CD4-positive, alpha-beta memory T cell (primary cell): ENCODE data around the gene FHIT. TPM values are rescaled to one million over a fixed set of nuclear protein-coding genes. Genes with fewer than 3 reads are reported as not detected.

Experiments
- CTCF ChIA-PET: fragments of 350-600 bp; sonication (Branson Sonifier 250); formaldehyde crosslinking; loops from one replicate; lab custom pipeline; 2021; ENCODE audit warnings: inconsistent platforms; ENCODE audit not compliant: partially characterized antibody; lab: Charles Lee
- POLR2A ChIA-PET: fragments of 350-600 bp; sonication (Branson Sonifier 250); formaldehyde crosslinking; loops from one replicate; lab custom pipeline; 2021; ENCODE audit not compliant: partially characterized antibody; lab: Charles Lee
- DNase-seq, 5 donors: peaks; one replicate each; pipeline versions ENCODE4 v3.0.0 to v3.0.0-alpha.2; 2020 to 2022; ENCODE audit warnings: mixed read lengths in 1 of 5
- H3K27ac ChIP-seq: one replicate; pipeline ENCODE4 v1.7.0; 2013; ENCODE audit warnings: low read depth, low read length
- H3K27me3 ChIP-seq: 2 replicates; pipeline ENCODE4 v1.7.0; 2013; ENCODE audit warnings: mild to moderate bottlenecking, low read length, moderate library complexity; ENCODE audit not compliant: insufficient read depth
- H3K36me3 ChIP-seq: 2 replicates; pipeline ENCODE4 v1.7.0; 2013; ENCODE audit warnings: mild to moderate bottlenecking, low read length, moderate library complexity; ENCODE audit not compliant: insufficient read depth
- H3K4me1 ChIP-seq: 2 replicates; pipeline ENCODE4 v1.7.0; 2013; ENCODE audit warnings: mild to moderate bottlenecking, low read length, moderate library complexity; ENCODE audit not compliant: insufficient read depth
- H3K4me3 ChIP-seq, 2 donors: one replicate each; pipeline ENCODE4 v1.7.0; 2013; ENCODE audit warnings: low read length in 2 of 2, mild to moderate bottlenecking in 1 of 2
- H3K9me3 ChIP-seq, 2 donors: one replicate each; pipeline ENCODE4 v1.7.0; 2013; ENCODE audit warnings: low read length in 2 of 2, control low read depth in 1 of 2; ENCODE audit not compliant: control insufficient read depth in 1 of 2
- H3K27ac Mint-ChIP-seq, 7 donors: one replicate each; pipeline ENCODE4 v1.8.0; 2020 to 2021; ENCODE audit warnings: mixed read lengths in 7 of 7, mild to moderate bottlenecking in 6 of 7, inconsistent platforms in 3 of 7, moderate library complexity in 3 of 7
- H3K27me3 Mint-ChIP-seq, 2 donors: one replicate each; pipeline ENCODE4 v1.8.0; 2020 to 2021; ENCODE audit warnings: mixed read lengths in 2 of 2
- H3K36me3 Mint-ChIP-seq, 2 donors: one replicate each; pipeline ENCODE4 v1.8.0; 2020 to 2021; ENCODE audit warnings: mixed read lengths in 2 of 2, inconsistent platforms in 1 of 2, mild to moderate bottlenecking in 1 of 2
- H3K4me1 Mint-ChIP-seq, 4 donors: one replicate each; pipeline ENCODE4 v1.8.0; 2020 to 2021; ENCODE audit warnings: mixed read lengths in 4 of 4, mild to moderate bottlenecking in 1 of 4
- H3K4me3 Mint-ChIP-seq, 8 donors: one replicate each; pipeline ENCODE4 v1.8.0; 2020 to 2021; ENCODE audit warnings: mixed read lengths in 8 of 8, mild to moderate bottlenecking in 7 of 8, moderate library complexity in 6 of 8, inconsistent platforms in 3 of 8
- H3K9me3 Mint-ChIP-seq, 8 donors: one replicate each; pipeline ENCODE4 v1.8.0; 2020 to 2021; ENCODE audit warnings: mixed read lengths in 8 of 8, mild to moderate bottlenecking in 5 of 8, inconsistent platforms in 3 of 8, moderate library complexity in 1 of 8
- intact Hi-C: fragments of 100-400 bp; cut with micrococcal nuclease; formaldehyde crosslinking; loops from one replicate; pipeline ENCODE4 v1.15.1; 2023
- polyA plus RNA-seq, 2 donors: library from polyadenylated mRNA; unstranded; fragments of 300-500 nt; fragmentation: Illumina TruSeq; gene quantifications; one replicate each; pipeline ENCODE4 v1.2.3, GENCODE V29; 2021
- total RNA-seq, 2 experiments: library from RNA; stranded (reverse); gene quantifications; one replicate each; pipeline ENCODE4 v1.2.3, GENCODE V29; 2021

FHIT gene
- total and polyA plus RNA-seq, 4 experiments from 2014 or later = 8.5 to 58.7 (median 33.2) TPM

GRCh38 chr3:59992578-59992977, 1258.7 kb downstream of the FHIT start:
- DNase-seq = no peak
- H3K27ac Mint-ChIP-seq = peak overlapping the region in 3 of 7 donors; percentile 1 to 50 (median 7)

GRCh38 chr3:59990915-59991314, 1260.3 kb downstream of the FHIT start:
- H3K4me1 Mint-ChIP-seq = peaks cover 33 to 44% (median 40%) of the 10 kb centered on the region in 4 donors
- no peak for DNase-seq
- H3K27ac Mint-ChIP-seq = no peak overlapping the region
- POLR2A ChIA-PET = no interaction called here
- intact Hi-C loops = no loop called here
- Histone ChIP-seq H3K27ac (no peak overlapping the region), H3K27me3 (no peaks in the 10 kb centered on the region), H3K4me1 (peaks cover 39% of the 10 kb centered on the region), H3K9me3 (no peaks in the 10 kb centered on the region), H3K36me3 (no peaks in the 10 kb centered on the region), H3K4me3 (no peak overlapping the region)
- peaks cover 0 to 4% (median 0%) of the 10 kb centered on the region in 8 donors for H3K9me3 Mint-ChIP-seq
- H3K4me3 Mint-ChIP-seq = no peak overlapping the region
- no peaks in the 10 kb centered on the region for H3K27me3 Mint-ChIP-seq
- CTCF ChIA-PET = no interaction called here
- peaks cover 2 to 14% of the 10 kb centered on the region in 2 donors for H3K36me3 Mint-ChIP-seq

More at GRCh38 chr3:59992578-59992977, 1258.7 kb downstream of the FHIT start:
- Mint-ChIP-seq H3K9me3 (peaks cover 0 to 4% (median 0%) of the 10 kb centered on the region in 8 donors), H3K4me1 (peaks cover 39 to 54% (median 49%) of the 10 kb centered on the region in 4 donors), H3K27me3 (no peaks in the 10 kb centered on the region), H3K4me3 (no peak overlapping the region), H3K36me3 (peaks cover 2 to 14% of the 10 kb centered on the region in 2 donors)
- H3K9me3 ChIP-seq = no peaks in the 10 kb centered on the region
- peaks cover 45% of the 10 kb centered on the region for H3K4me1 ChIP-seq
- H3K27me3 ChIP-seq = no peaks in the 10 kb centered on the region
- POLR2A ChIA-PET = interaction anchor here (0.8 to 3.6 kb wide), 2 partner anchors 14 to 18 kb away, joined by 3 to 17 read pairs; no protein-coding TSS in a partner anchor
- no peak overlapping the region for H3K4me3 ChIP-seq
- CTCF ChIA-PET = no interaction called here
- no peak overlapping the region for H3K27ac ChIP-seq
- intact Hi-C loops = no loop called here
- no peaks in the 10 kb centered on the region for H3K36me3 ChIP-seq

- no peaks in the 10 kb centered on the region for H3K36me3 ChIP-seq
- CTCF ChIA-PET = no interaction called here
- Mint-ChIP-seq H3K4me3 (peak overlapping the region in 3 of 8 donors; percentile 1 to 63 (median 31)), H3K27me3 (no peaks in the 10 kb centered on the region), H3K4me1 (peaks cover 44 to 71% (median 59%) of the 10 kb centered on the region in 4 donors), H3K36me3 (peaks cover 0 to 8% of the 10 kb centered on the region in 2 donors), H3K9me3 (peaks cover 0 to 4% (median under 1%) of the 10 kb centered on the region in 8 donors), H3K27ac (peak overlapping the region in 4 of 7 donors; percentile 14 to 52 (median 19))
- H3K27me3 ChIP-seq = no peaks in the 10 kb centered on the region
- no peaks in the 10 kb centered on the region for H3K9me3 ChIP-seq
- intact Hi-C loops = no loop called here
- H3K4me3 ChIP-seq = no peak overlapping the region
- DNase-seq = peak in 1 of 5 donors; percentile 11
- H3K27ac ChIP-seq = no peak overlapping the region
- POLR2A ChIA-PET = interaction anchor here (0.9 to 3.1 kb wide), 2 partner anchors 28 to 35 kb away, joined by 4 to 11 read pairs; no protein-coding TSS in a partner anchor
- peaks cover 53% of the 10 kb centered on the region for H3K4me1 ChIP-seq
Measured at GRCh38 chr3:59982510-59982909, 1268.7 kb downstream of the FHIT start.

DNA sequence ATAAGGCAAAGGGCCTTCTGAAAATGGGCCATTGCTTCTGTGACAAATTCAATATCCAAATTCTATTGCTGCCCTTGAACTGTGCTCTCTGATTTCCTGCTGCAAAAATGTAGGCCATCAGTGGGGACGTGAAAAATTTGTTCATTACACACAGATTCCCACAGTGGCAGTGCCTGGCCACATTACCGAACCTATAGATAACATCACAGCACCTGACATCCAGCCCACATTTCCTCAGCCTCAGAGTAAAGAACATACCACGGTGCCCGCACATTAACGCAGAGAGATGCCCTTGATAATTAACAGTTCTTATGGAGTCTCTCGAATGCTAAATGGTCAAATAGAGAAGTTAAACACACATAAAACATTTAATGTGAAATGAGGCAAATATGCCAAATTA, 1269.9 kb downstream of the FHIT start:
- no peaks in the 10 kb centered on the region for H3K27me3 ChIP-seq
- ChIA-PET CTCF (no interaction called here), POLR2A (interaction anchor here (3.1 kb wide), 1 partner anchor 29 kb away, joined by 11 read pairs; no protein-coding TSS in a partner anchor)
- no peak overlapping the region for H3K4me3 ChIP-seq
- peak overlapping the region in 7 of 8 donors; percentile 5 to 57 (median 47) for H3K4me3 Mint-ChIP-seq
- H3K36me3 Mint-ChIP-seq = peaks cover 0 to 8% of the 10 kb centered on the region in 2 donors
- peak; percentile 28 to 42 (median 38) for DNase-seq
- H3K27me3 Mint-ChIP-seq = no peaks in the 10 kb centered on the region
- no peaks in the 10 kb centered on the region for H3K9me3 ChIP-seq
- peak overlapping the region; percentile 3 to 86 (median 49) for H3K27ac Mint-ChIP-seq
- no peaks in the 10 kb centered on the region for H3K36me3 ChIP-seq
- peaks cover 47 to 71% (median 59%) of the 10 kb centered on the region in 4 donors for H3K4me1 Mint-ChIP-seq
- intact Hi-C loops = no loop called here
- H3K27ac ChIP-seq = no peak overlapping the region
- H3K4me1 ChIP-seq = peaks cover 53% of the 10 kb centered on the region
- H3K9me3 Mint-ChIP-seq = peaks cover 0 to 4% (median under 1%) of the 10 kb centered on the region in 8 donors

GRCh38 chr3:59980576-59980975, 1270.7 kb downstream of the FHIT start:
- ChIA-PET CTCF (no interaction called here), POLR2A (no interaction called here)
- Histone ChIP-seq H3K27ac (no peak overlapping the region), H3K4me3 (no peak overlapping the region), H3K36me3 (no peaks in the 10 kb centered on the region), H3K4me1 (peaks cover 46% of the 10 kb centered on the region), H3K27me3 (no peaks in the 10 kb centered on the region), H3K9me3 (no peaks in the 10 kb centered on the region)
- H3K4me1 Mint-ChIP-seq = peaks cover 40 to 71% (median 54%) of the 10 kb centered on the region in 4 donors
- peak overlapping the region in 3 of 8 donors; percentile 27 to 57 (median 40) for H3K4me3 Mint-ChIP-seq
- peak overlapping the region in 6 of 7 donors; percentile 7 to 72 (median 44) for H3K27ac Mint-ChIP-seq
- intact Hi-C loops = no loop called here
- no peak for DNase-seq
- H3K9me3 Mint-ChIP-seq = peaks cover 0 to 4% (median under 1%) of the 10 kb centered on the region in 8 donors
- H3K27me3 Mint-ChIP-seq = no peaks in the 10 kb centered on the region
- H3K36me3 Mint-ChIP-seq = peaks cover 0 to 8% of the 10 kb centered on the region in 2 donors

GRCh38 chr3:59979542-59979941, 1271.7 kb downstream of the FHIT start:
- Mint-ChIP-seq H3K36me3 (peaks cover 0 to 5% of the 10 kb centered on the region in 2 donors), H3K4me3 (peak overlapping the region in 2 of 8 donors; percentile 4 to 57), H3K9me3 (peaks cover 0 to 4% (median 0%) of the 10 kb centered on the region in 8 donors), H3K27ac (peak overlapping the region in 5 of 7 donors; percentile 30 to 85 (median 51)), H3K4me1 (peaks cover 36 to 67% (median 48%) of the 10 kb centered on the region in 4 donors), H3K27me3 (no peaks in the 10 kb centered on the region)
- POLR2A ChIA-PET = no interaction called here
- H3K4me1 ChIP-seq = peaks cover 45% of the 10 kb centered on the region
- CTCF ChIA-PET = interaction anchor here (0.9 kb wide), 1 partner anchor 51 kb away, joined by 3 read pairs; no protein-coding TSS in a partner anchor
- H3K4me3 ChIP-seq = no peak overlapping the region
- H3K36me3 ChIP-seq = no peaks in the 10 kb centered on the region
- H3K27ac ChIP-seq = no peak overlapping the region
- no peaks in the 10 kb centered on the region for H3K9me3 ChIP-seq
- intact Hi-C loops = no loop called here
- H3K27me3 ChIP-seq = no peaks in the 10 kb centered on the region
- DNase-seq = no peak

DNA sequence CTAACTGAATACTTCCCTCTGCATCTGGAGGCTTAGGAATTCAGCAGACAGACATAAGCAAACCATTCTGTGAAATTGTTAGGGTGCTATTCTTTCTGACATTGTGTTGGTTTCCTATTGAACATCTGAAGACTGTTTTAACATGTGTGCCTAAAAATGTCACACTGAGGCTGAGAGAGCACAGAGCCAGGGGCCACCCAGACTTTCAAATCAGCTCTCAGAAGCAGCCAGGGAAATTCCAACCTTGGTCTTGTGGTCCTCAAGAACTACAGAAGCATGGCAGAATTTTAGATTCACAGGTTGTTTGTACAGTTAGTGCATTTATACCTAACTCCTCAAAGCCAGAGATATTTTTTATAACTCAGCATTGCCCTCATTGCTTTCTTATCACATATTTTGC, 1272.3 kb downstream of the FHIT start:
- intact Hi-C loops = no loop called here
- Histone ChIP-seq H3K9me3 (no peaks in the 10 kb centered on the region), H3K27ac (no peak overlapping the region), H3K27me3 (no peaks in the 10 kb centered on the region), H3K4me3 (no peak overlapping the region), H3K4me1 (peaks cover 45% of the 10 kb centered on the region), H3K36me3 (no peaks in the 10 kb centered on the region)
- DNase-seq = no peak
- POLR2A ChIA-PET = interaction anchor here (1.0 kb wide), 1 partner anchor 13 kb away, joined by 3 read pairs; no protein-coding TSS in a partner anchor
- peak overlapping the region in 5 of 7 donors; percentile 30 to 85 (median 68) for H3K27ac Mint-ChIP-seq
- peaks cover 0 to under 1% of the 10 kb centered on the region in 2 donors for H3K36me3 Mint-ChIP-seq
- H3K9me3 Mint-ChIP-seq = peaks cover 0 to 5% (median 0%) of the 10 kb centered on the region in 8 donors
- H3K4me3 Mint-ChIP-seq = peak overlapping the region in 2 of 8 donors; percentile 19 to 57
- no peaks in the 10 kb centered on the region for H3K27me3 Mint-ChIP-seq
- peaks cover 33 to 65% (median 44%) of the 10 kb centered on the region in 4 donors for H3K4me1 Mint-ChIP-seq
- CTCF ChIA-PET = no interaction called here
